ENCODE results near the gene MFF.
"Not testable (repeated sequence)": the region's sequence is repeated elsewhere in the genome, so short reads cannot be mapped to it uniquely, and the experiment has no call there.

Gene MFF

DNA sequence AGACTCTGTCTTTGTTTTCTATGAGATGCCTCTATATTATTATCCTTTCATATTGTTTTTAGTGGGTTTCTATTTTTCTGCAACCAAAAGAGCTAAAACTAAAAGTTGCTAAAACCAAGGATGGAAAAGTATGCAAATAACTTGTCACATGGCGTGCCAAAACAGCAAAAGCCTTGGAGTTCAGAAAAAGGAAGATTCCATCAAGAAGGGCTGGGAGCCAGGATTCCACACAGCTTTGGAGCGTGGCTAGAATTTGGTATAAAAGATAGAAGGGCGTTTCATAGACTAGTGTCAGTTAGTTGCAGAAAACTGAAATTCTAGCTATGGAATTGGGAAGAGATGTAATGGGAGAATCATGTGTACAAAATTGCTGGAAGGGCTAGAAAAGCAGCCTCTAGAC lies 58.6 kb downstream of the MFF start:
- FAIRE-seq: no peak
- DNase-seq (ENCODE audit: insufficient read length): no peak
- no peak for TF ChIP-seq TAF1 (IDR thresholded peaks at IDR 0.05; ENCODE audit: borderline replicate concordance, low read depth, low read length)

- DNase-seq (ENCODE audit: insufficient read length): no peak
- no peak for TF ChIP-seq TAF1 (IDR thresholded peaks at IDR 0.05; ENCODE audit: borderline replicate concordance, low read depth, low read length)
- no peak for TF ChIP-seq POLR2AphosphoS5 (IDR thresholded peaks at IDR 0.05; ENCODE audit: low read depth, low read length)
- no peak for TF ChIP-seq POLR2A (IDR thresholded peaks at IDR 0.05; ENCODE audit: low read depth, low read length)
- no peak for FAIRE-seq
Observed at GRCh38 chr2:227386630-227387029, 61.6 kb downstream of the MFF start.

- not testable (repeated sequence) for FAIRE-seq; DNase-seq (ENCODE audit: insufficient read length)
Observed at GRCh38 chr2:227387583-227387982, 62.5 kb downstream of the MFF start, which contains the start of gene SCYGR1. TSS of gene SCYGR1 (minus strand) at chr2:227387949. CDS start at chr2:227387949, 0 bp downstream.

GRCh38 chr2:227388537-227389011 lies 63.5 kb downstream of the MFF start:
- DNase-seq (ENCODE audit: insufficient read length): no peak
- TF ChIP-seq POLR2A (IDR thresholded peaks at IDR 0.05; ENCODE audit: low read depth, low read length): no peak
- TF ChIP-seq TAF1 (IDR thresholded peaks at IDR 0.05; ENCODE audit: borderline replicate concordance, low read depth, low read length): no peak
- no peak for FAIRE-seq

- DNase-seq (ENCODE audit: insufficient read length) (no peak), FAIRE-seq (no peak)
- TF ChIP-seq POLR2AphosphoS5 (IDR thresholded peaks at IDR 0.05; ENCODE audit: low read depth, low read length): no peak
- no peak for TF ChIP-seq TAF1 (IDR thresholded peaks at IDR 0.05; ENCODE audit: borderline replicate concordance, low read depth, low read length)
- TF ChIP-seq POLR2A (IDR thresholded peaks at IDR 0.05; ENCODE audit: low read depth, low read length): no peak
Observed at GRCh38 chr2:227389231-227389630, 64.2 kb downstream of the MFF start.

DNA sequence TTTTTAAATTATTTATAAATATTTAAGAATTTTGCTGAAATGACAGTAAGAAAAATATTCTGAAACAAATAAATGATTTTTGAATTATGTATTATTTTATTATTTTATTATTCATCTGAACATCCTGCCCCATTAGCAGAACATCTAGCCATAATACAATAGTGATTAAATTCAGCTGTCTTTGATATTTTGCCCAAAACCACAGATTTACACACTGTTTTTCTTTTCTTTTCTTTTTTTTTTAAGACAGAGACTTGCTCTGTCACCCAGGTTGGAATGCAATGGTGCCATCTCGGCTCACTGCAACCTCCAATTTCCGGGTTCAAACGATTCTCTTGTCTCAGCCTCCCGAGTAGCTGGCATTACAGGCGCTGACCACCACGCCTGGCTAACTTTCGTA lies 64.6 kb downstream of the MFF start:
- DNase-seq (ENCODE audit: insufficient read length): no peak
- TF ChIP-seq POLR2A (IDR thresholded peaks at IDR 0.05; ENCODE audit: low read depth, low read length) (no peak), POLR2AphosphoS5 (IDR thresholded peaks at IDR 0.05; ENCODE audit: low read depth, low read length) (no peak), TAF1 (IDR thresholded peaks at IDR 0.05; ENCODE audit: borderline replicate concordance, low read depth, low read length) (no peak)
- FAIRE-seq: no peak

GRCh38 chr2:227390468-227391256 lies 65.6 kb downstream of the MFF start:
- FAIRE-seq (no peak), DNase-seq (ENCODE audit: insufficient read length) (no peak)
- TF ChIP-seq POLR2A (IDR thresholded peaks at IDR 0.05; ENCODE audit: low read depth, low read length): no peak
- TF ChIP-seq TAF1 (IDR thresholded peaks at IDR 0.05; ENCODE audit: borderline replicate concordance, low read depth, low read length): no peak
- TF ChIP-seq POLR2AphosphoS5 (IDR thresholded peaks at IDR 0.05; ENCODE audit: low read depth, low read length): no peak

GRCh38 chr2:227394401-227394800 lies 69.3 kb downstream of the MFF start:
- no peak for FAIRE-seq
- TF ChIP-seq POLR2AphosphoS5 (IDR thresholded peaks at IDR 0.05; ENCODE audit: low read depth, low read length) (no peak), TAF1 (IDR thresholded peaks at IDR 0.05; ENCODE audit: borderline replicate concordance, low read depth, low read length) (no peak), POLR2A (IDR thresholded peaks at IDR 0.05; ENCODE audit: low read depth, low read length) (no peak)
- no peak for DNase-seq (ENCODE audit: insufficient read length)

DNA sequence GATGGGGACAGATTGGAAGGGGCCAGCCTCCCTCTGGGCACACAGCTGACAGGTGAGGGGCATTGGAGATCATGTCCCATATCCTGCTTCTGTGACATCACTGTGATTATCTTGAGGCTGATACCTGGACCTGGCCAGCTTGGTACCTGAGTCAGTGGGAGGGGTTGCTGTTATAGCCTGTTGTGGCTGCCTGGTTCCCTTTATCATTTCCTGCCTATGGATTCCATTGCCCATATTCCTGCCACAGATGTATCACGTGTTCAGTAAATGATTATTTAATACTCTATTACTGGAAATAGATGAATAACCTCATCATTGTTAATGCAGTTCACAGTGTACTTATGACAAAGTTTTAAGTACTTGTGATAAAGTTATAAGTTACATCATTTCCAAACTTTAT lies 70.5 kb downstream of the MFF start:
- no peak for TF ChIP-seq POLR2AphosphoS5 (IDR thresholded peaks at IDR 0.05; ENCODE audit: low read depth, low read length)
- TF ChIP-seq POLR2A (IDR thresholded peaks at IDR 0.05; ENCODE audit: low read depth, low read length): no peak
- TF ChIP-seq TAF1 (IDR thresholded peaks at IDR 0.05; ENCODE audit: borderline replicate concordance, low read depth, low read length): no peak
- no peak for FAIRE-seq
- DNase-seq (ENCODE audit: insufficient read length): no peak

GRCh38 chr2:227397562-227397961 lies 72.5 kb downstream of the MFF start:
- FAIRE-seq: no peak

GRCh38 chr2:227398684-227399670 lies 73.9 kb downstream of the MFF start:
- DNase-seq (ENCODE audit: insufficient read length) (no peak), FAIRE-seq (no peak)
- TF ChIP-seq TAF1 (IDR thresholded peaks at IDR 0.05; ENCODE audit: borderline replicate concordance, low read depth, low read length) (no peak), POLR2AphosphoS5 (IDR thresholded peaks at IDR 0.05; ENCODE audit: low read depth, low read length) (no peak), POLR2A (IDR thresholded peaks at IDR 0.05; ENCODE audit: low read depth, low read length) (no peak)

More at GRCh38 chr2:227397562-227397961, 72.5 kb downstream of the MFF start:
- DNase-seq (ENCODE audit: insufficient read length): no peak
- no peak for TF ChIP-seq POLR2A (IDR thresholded peaks at IDR 0.05; ENCODE audit: low read depth, low read length)
- TF ChIP-seq POLR2AphosphoS5 (IDR thresholded peaks at IDR 0.05; ENCODE audit: low read depth, low read length): no peak
- no peak for TF ChIP-seq TAF1 (IDR thresholded peaks at IDR 0.05; ENCODE audit: borderline replicate concordance, low read depth, low read length)

- no peak for TF ChIP-seq TAF1 (IDR thresholded peaks at IDR 0.05; ENCODE audit: borderline replicate concordance, low read depth, low read length)
- no peak for TF ChIP-seq POLR2AphosphoS5 (IDR thresholded peaks at IDR 0.05; ENCODE audit: low read depth, low read length)
- TF ChIP-seq POLR2A (IDR thresholded peaks at IDR 0.05; ENCODE audit: low read depth, low read length): no peak
Observed at GRCh38 chr2:227401550-227401949, 76.5 kb downstream of the MFF start.

More at GRCh38 chr2:227401550-227401949, 76.5 kb downstream of the MFF start:
- FAIRE-seq (no peak), DNase-seq (ENCODE audit: insufficient read length) (no peak)
